Duodenal mucosa (tissue), 2 donors: ENCODE data around the gene SH3BP5.
"Not testable (repeated sequence)": the region's sequence is repeated elsewhere in the genome, so short reads cannot be mapped to it uniquely, and the experiment has no call there.

Experiments used
- H3K27ac ChIP-seq: one replicate; pipeline ENCODE4 v1.7.0; 2013; ENCODE audit warnings: low read depth, low read length
- H3K27me3 ChIP-seq, 2 donors: one replicate each; pipeline ENCODE4 v1.7.0; 2013; ENCODE audit warnings: low read length in 2 of 2, control low read depth in 1 of 2; ENCODE audit not compliant: insufficient read depth in 2 of 2, control insufficient read depth in 1 of 2
- H3K36me3 ChIP-seq, 2 donors: one replicate each; pipeline ENCODE4 v1.7.0; 2013; ENCODE audit warnings: low read length in 2 of 2, control low read depth in 1 of 2; ENCODE audit not compliant: insufficient read depth in 2 of 2, control insufficient read depth in 1 of 2
- H3K4me1 ChIP-seq, 2 donors: one replicate each; pipeline ENCODE4 v1.7.0; 2013; ENCODE audit warnings: low read length in 2 of 2, control low read depth in 1 of 2; ENCODE audit not compliant: insufficient read depth in 2 of 2, control insufficient read depth in 1 of 2
- H3K4me3 ChIP-seq, 2 donors: one replicate each; pipeline ENCODE4 v1.7.0; 2013; ENCODE audit warnings: low read length in 2 of 2, low read depth in 1 of 2
- H3K9ac ChIP-seq, 2 donors: one replicate each; pipeline ENCODE4 v1.7.0; 2013; ENCODE audit warnings: low read length in 2 of 2, low read depth in 1 of 2
- H3K9me3 ChIP-seq, 2 donors: one replicate each; pipeline ENCODE4 v1.7.0; 2013; ENCODE audit warnings: low read length in 2 of 2, control low read depth in 1 of 2; ENCODE audit not compliant: control insufficient read depth in 1 of 2

SH3BP5 gene

GRCh38 chr3:15332405-15333098, at the start of gene SH3BP5:
Gene SH3BP5, minus strand, starts transcription at chr3:15332586. Its CDS starts 178 bp downstream, at chr3:15332408.
- Histone ChIP-seq H3K4me1 (peaks cover 18 to 21% of the 10 kb centered on the region in 2 donors), H3K36me3 (no peaks in the 10 kb centered on the region), H3K27me3 (no peaks in the 10 kb centered on the region), H3K9me3 (no peaks in the 10 kb centered on the region), H3K9ac (peak within 1 kb of the TSS; percentile 56 to 85), H3K27ac (peak within 1 kb of the TSS; percentile 60), H3K4me3 (peak within 1 kb of the TSS; percentile 91)

- H3K27me3 ChIP-seq: no peaks in the 10 kb centered on the region
- H3K4me1 ChIP-seq: peaks cover 5 to 11% of the 10 kb centered on the region in 2 donors
- H3K36me3 ChIP-seq: no peaks in the 10 kb centered on the region
- H3K9ac ChIP-seq: no peak overlapping the region
- no peak overlapping the region for H3K27ac ChIP-seq
- peaks cover under 1 to 4% of the 10 kb centered on the region in 2 donors for H3K9me3 ChIP-seq
- H3K4me3 ChIP-seq: no peak overlapping the region
Observed at GRCh38 chr3:15380980-15381890, 48.8 kb upstream of the SH3BP5 start.

GRCh38 chr3:15377961-15378791, 45.8 kb upstream of the SH3BP5 start:
- H3K27ac ChIP-seq: no peak overlapping the region
- H3K9ac ChIP-seq: peak overlapping the region in 1 of 2 donors; percentile 45
- H3K9me3 ChIP-seq: no peaks in the 10 kb centered on the region
- peaks cover 0 to 9% of the 10 kb centered on the region in 2 donors for H3K4me1 ChIP-seq
- H3K36me3 ChIP-seq: no peaks in the 10 kb centered on the region
- H3K27me3 ChIP-seq: no peaks in the 10 kb centered on the region
- H3K4me3 ChIP-seq: no peak overlapping the region

- Histone ChIP-seq H3K36me3 (no peaks in the 10 kb centered on the region), H3K9ac (no peak overlapping the region), H3K27ac (no peak overlapping the region), H3K9me3 (no peaks in the 10 kb centered on the region), H3K27me3 (no peaks in the 10 kb centered on the region), H3K4me1 (peaks cover 0 to 4% of the 10 kb centered on the region in 2 donors), H3K4me3 (no peak overlapping the region)
Observed at GRCh38 chr3:15375461-15376000, 43.1 kb upstream of the SH3BP5 start.

- H3K4me3 ChIP-seq: no peak overlapping the region
- no peak overlapping the region for H3K27ac ChIP-seq
- H3K9ac ChIP-seq: no peak overlapping the region
- H3K9me3 ChIP-seq: no peaks in the 10 kb centered on the region
- peaks cover 0 to 2% of the 10 kb centered on the region in 2 donors for H3K4me1 ChIP-seq
- no peaks in the 10 kb centered on the region for H3K27me3 ChIP-seq
- no peaks in the 10 kb centered on the region for H3K36me3 ChIP-seq
Observed at GRCh38 chr3:15372918-15373317, 40.5 kb upstream of the SH3BP5 start.

- Histone ChIP-seq H3K4me1 (peaks cover 8 to 10% of the 10 kb centered on the region in 2 donors), H3K27ac (no peak overlapping the region), H3K9me3 (no peaks in the 10 kb centered on the region), H3K27me3 (no peaks in the 10 kb centered on the region), H3K36me3 (no peaks in the 10 kb centered on the region), H3K9ac (no peak overlapping the region), H3K4me3 (no peak overlapping the region)
Observed at GRCh38 chr3:15368561-15369135, 36.3 kb upstream of the SH3BP5 start.

GRCh38 chr3:15367059-15367458, 34.7 kb upstream of the SH3BP5 start:
- Histone ChIP-seq H3K4me1 (peaks cover 17 to 20% of the 10 kb centered on the region in 2 donors), H3K27me3 (no peaks in the 10 kb centered on the region), H3K4me3 (no peak overlapping the region), H3K9me3 (no peaks in the 10 kb centered on the region), H3K27ac (no peak overlapping the region), H3K9ac (no peak overlapping the region), H3K36me3 (no peaks in the 10 kb centered on the region)

GRCh38 chr3:15364078-15364477, 31.7 kb upstream of the SH3BP5 start:
- H3K36me3 ChIP-seq, H3K9ac ChIP-seq, H3K27me3 ChIP-seq, H3K9me3 ChIP-seq, H3K27ac ChIP-seq, H3K4me3 ChIP-seq: not testable (repeated sequence)
- H3K4me1 ChIP-seq: peaks cover 20 to 28% of the 10 kb centered on the region in 2 donors

- peaks cover 20 to 28% of the 10 kb centered on the region in 2 donors for H3K4me1 ChIP-seq
- H3K4me3 ChIP-seq: no peak overlapping the region
- peak overlapping the region; percentile 62 for H3K27ac ChIP-seq
- H3K36me3 ChIP-seq: no peaks in the 10 kb centered on the region
- no peaks in the 10 kb centered on the region for H3K27me3 ChIP-seq
- no peak overlapping the region for H3K9ac ChIP-seq
- H3K9me3 ChIP-seq: no peaks in the 10 kb centered on the region
Observed at GRCh38 chr3:15361494-15362214, 29.3 kb upstream of the SH3BP5 start.
